Loucy (cell line): ENCODE results near the gene ARSI.

Experiments used
- EZH2phosphoT487 ChIP-seq: fragments of 200-600 bp; IDR thresholded peaks from 2 replicates; pipeline ENCODE4 v1.6.1; 2018; ENCODE audit warnings: antibody characterized with exemption, mild to moderate bottlenecking, moderate library complexity, borderline replicate concordance
- TF ChIP-seq, protein P1 (sequence below): fragments of 200-600 bp; sonication (generic); conservative IDR thresholded peaks from 2 replicates; pipeline ENCODE4 v1.5.1; 2014; ENCODE audit warnings: mild to moderate bottlenecking, antibody characterized with exemption, low read length

DNA sequence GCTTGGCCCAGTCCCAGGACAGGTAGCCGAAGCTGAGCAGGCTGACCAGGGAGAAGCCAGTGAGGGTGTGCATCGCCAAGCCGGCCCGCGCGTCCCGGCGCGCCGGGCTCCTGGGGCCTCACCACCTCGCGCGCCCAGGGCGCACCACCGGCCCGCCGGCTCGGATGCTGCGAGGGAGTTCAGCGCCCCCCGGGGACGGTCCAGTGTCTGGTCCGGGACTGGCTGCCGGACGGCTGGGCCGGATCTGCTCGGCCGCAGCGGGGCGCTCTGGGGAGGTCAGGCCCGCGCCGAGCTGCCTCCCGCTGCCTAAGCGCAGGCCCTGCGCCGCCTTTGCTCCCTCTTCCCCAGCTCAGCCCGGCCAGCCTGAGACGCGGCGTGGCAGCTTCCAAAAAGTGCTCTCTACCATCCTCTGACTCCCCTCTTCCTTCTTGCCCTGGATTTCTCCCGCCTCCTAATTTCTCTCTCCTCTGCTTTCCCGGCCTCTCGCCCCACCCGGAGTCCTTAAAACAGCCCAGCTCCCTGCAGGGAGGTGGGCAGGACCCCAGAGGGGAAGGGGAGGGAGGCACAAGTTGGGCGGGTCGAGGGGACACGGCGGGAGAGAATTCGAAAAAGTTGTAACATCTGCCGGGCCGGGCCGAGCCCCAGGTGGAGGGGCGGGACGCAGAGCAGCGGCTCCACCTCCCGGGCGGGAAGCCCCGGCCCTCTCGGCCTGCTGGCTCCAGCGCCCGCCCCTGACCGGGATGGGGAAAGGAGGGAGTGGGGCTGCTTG lies at the start of gene ARSI:
- TF ChIP-seq, protein P1, sequence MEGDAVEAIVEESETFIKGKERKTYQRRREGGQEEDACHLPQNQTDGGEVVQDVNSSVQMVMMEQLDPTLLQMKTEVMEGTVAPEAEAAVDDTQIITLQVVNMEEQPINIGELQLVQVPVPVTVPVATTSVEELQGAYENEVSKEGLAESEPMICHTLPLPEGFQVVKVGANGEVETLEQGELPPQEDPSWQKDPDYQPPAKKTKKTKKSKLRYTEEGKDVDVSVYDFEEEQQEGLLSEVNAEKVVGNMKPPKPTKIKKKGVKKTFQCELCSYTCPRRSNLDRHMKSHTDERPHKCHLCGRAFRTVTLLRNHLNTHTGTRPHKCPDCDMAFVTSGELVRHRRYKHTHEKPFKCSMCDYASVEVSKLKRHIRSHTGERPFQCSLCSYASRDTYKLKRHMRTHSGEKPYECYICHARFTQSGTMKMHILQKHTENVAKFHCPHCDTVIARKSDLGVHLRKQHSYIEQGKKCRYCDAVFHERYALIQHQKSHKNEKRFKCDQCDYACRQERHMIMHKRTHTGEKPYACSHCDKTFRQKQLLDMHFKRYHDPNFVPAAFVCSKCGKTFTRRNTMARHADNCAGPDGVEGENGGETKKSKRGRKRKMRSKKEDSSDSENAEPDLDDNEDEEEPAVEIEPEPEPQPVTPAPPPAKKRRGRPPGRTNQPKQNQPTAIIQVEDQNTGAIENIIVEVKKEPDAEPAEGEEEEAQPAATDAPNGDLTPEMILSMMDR, result no peak
- TF ChIP-seq EZH2phosphoT487, result no peak
